Thyroid gland (tissue), 4 donors: ENCODE results near the gene PDGFA.

Experiments
- POLR2A ChIP-seq, 2 donors: fragments of 450-650 bp; IDR thresholded peaks; one replicate each; pipeline ENCODE4 v1.6.1; 2017; ENCODE audit warnings: antibody characterized with exemption in 2 of 2, mild to moderate bottlenecking in 2 of 2, moderate library complexity in 1 of 2
- TF ChIP-seq, protein P1 (sequence below), 6 experiments: fragments of 200-600 bp in 3 of 6; fragments of 450-650 bp in 3 of 6; sonication (generic) in 3 of 6; IDR thresholded peaks; one replicate each; pipeline ENCODE4 v1.5.1; 2016 to 2019; ENCODE audit warnings: antibody characterized with exemption in 6 of 6, mild to moderate bottlenecking in 2 of 6, inconsistent platforms in 1 of 6, moderate library complexity in 1 of 6

DNA sequence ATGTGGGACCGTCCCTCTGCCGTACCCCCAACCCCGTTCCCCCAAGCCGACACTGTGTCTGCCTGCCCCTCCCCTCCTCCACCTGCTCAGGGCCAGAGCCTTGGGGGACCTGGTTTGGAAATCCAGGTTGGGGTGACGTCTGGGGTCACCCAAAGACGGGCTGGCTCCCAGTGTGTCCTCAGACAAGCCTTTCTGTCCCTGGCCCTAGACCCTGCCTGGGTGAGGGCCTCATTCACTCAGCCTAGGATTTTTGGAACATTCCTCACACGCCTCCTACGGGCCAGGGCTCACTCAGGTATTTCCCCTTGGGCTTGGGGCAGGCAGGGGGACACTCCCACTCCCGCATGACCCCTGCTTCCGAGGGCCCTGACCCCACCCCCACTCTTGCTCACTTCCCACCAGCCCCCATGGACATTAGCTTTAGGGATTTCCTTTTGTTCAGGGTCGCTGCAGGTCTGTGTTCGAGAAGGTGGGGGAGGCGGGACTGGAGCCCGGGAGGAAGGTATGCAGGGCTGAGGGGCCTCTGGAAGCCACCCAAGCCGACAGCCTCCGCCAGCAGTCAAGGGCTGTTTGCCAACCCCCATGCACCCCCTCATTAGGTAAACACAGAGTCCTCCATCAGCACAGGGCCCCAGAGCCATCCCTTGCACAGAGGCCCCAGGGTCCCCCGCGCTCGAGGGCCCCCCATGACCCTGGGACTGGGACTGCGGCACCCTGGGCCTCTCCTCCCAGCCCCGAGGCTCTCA lies 35.1 kb downstream of the PDGFA start:
- TF ChIP-seq, protein P1, sequence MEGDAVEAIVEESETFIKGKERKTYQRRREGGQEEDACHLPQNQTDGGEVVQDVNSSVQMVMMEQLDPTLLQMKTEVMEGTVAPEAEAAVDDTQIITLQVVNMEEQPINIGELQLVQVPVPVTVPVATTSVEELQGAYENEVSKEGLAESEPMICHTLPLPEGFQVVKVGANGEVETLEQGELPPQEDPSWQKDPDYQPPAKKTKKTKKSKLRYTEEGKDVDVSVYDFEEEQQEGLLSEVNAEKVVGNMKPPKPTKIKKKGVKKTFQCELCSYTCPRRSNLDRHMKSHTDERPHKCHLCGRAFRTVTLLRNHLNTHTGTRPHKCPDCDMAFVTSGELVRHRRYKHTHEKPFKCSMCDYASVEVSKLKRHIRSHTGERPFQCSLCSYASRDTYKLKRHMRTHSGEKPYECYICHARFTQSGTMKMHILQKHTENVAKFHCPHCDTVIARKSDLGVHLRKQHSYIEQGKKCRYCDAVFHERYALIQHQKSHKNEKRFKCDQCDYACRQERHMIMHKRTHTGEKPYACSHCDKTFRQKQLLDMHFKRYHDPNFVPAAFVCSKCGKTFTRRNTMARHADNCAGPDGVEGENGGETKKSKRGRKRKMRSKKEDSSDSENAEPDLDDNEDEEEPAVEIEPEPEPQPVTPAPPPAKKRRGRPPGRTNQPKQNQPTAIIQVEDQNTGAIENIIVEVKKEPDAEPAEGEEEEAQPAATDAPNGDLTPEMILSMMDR (IDR thresholded peaks at IDR 0.05), result no peak
- no peak for TF ChIP-seq POLR2A (IDR thresholded peaks at IDR 0.05)
